ENCODE measurements around the gene APMAP.
"Not testable (repeated sequence)": the region's sequence is repeated elsewhere in the genome, so short reads cannot be mapped to it uniquely, and the experiment has no call there.

APMAP gene

GRCh38 chr20:24929867-24930723 is 62.5 kb downstream of the APMAP start:
- DNase-seq, result not testable (repeated sequence)

GRCh38 chr20:24929259-24929658 is 63.3 kb downstream of the APMAP start:
- not testable (repeated sequence) for DNase-seq

- not testable (repeated sequence) for DNase-seq
These were observed 71.8 kb downstream of the APMAP start for GRCh38 chr20:24920706-24921105.

- DNase-seq, result not testable (repeated sequence)
These were observed 72.9 kb downstream of the APMAP start for GRCh38 chr20:24919665-24920064.

- no peak for DNase-seq
These were observed 73.7 kb downstream of the APMAP start for GRCh38 chr20:24918579-24919566.

- peak; percentile 33 for DNase-seq
These were observed 74.6 kb downstream of the APMAP start for GRCh38 chr20:24917797-24918578.

- DNase-seq, result no peak
These were observed 75.5 kb downstream of the APMAP start for GRCh38 chr20:24917056-24917455.

- DNase-seq, result no peak
These were observed 76.1 kb downstream of the APMAP start for GRCh38 chr20:24916412-24916811.

GRCh38 chr20:24915892-24916291 is 76.7 kb downstream of the APMAP start:
- DNase-seq, result no peak

GRCh38 chr20:24915440-24915839 is 77.1 kb downstream of the APMAP start:
- DNase-seq, result no peak

- DNase-seq, result no peak
These were observed 77.9 kb downstream of the APMAP start for GRCh38 chr20:24914388-24915241.

GRCh38 chr20:24913076-24913628 is 79.4 kb downstream of the APMAP start:
- no peak for DNase-seq

All from T-helper 9 cell (primary cell).